ENCODE results near the gene OPCML.

DNA sequence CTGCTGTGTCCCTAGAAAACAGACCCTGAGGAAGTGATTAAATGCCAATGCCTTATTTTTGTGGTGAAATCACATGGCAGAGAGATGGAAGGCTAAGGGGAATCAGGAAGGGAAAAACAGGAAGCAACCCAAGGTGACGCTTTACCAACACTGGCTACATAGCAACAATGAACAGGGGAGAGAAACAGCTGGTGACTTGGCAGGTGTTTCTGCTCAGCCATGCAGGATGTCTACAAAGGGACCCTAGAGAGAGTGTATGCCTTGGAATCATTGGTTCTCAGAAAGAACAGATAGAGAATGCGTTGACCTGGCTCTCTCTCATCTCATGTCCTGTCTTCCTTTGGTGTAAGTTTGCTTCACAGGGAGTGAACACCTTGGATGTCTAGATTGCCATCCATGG, 911.9 kb downstream of the OPCML start:
- no peak for TF ChIP-seq EZH2phosphoT487 (IDR thresholded peaks at IDR 0.05; ENCODE audit: borderline replicate concordance, low read length)
- TF ChIP-seq, protein P1, sequence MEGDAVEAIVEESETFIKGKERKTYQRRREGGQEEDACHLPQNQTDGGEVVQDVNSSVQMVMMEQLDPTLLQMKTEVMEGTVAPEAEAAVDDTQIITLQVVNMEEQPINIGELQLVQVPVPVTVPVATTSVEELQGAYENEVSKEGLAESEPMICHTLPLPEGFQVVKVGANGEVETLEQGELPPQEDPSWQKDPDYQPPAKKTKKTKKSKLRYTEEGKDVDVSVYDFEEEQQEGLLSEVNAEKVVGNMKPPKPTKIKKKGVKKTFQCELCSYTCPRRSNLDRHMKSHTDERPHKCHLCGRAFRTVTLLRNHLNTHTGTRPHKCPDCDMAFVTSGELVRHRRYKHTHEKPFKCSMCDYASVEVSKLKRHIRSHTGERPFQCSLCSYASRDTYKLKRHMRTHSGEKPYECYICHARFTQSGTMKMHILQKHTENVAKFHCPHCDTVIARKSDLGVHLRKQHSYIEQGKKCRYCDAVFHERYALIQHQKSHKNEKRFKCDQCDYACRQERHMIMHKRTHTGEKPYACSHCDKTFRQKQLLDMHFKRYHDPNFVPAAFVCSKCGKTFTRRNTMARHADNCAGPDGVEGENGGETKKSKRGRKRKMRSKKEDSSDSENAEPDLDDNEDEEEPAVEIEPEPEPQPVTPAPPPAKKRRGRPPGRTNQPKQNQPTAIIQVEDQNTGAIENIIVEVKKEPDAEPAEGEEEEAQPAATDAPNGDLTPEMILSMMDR (IDR thresholded peaks at IDR 0.05; ENCODE audit: low read depth, low read length, poor library complexity, severe bottlenecking), result no peak

Data from DOHH2 (cell line).